ENCODE measurements around the gene ZGPAT. TPM values are rescaled to one million over a fixed set of nuclear protein-coding genes. Genes with fewer than 3 reads are reported as not detected.

ZGPAT gene
- 24.0 to 30.5 TPM (median 27.2 TPM) in 5 replicates for total RNA-seq (2022; extraction: Qiagen RNA extraction; ENCODE audit: low read depth)

GRCh38 chr20:63707558-63708300, at the start of gene ZGPAT, which contains the start of gene ARFRP1:
ZGPAT (plus strand) TSS chr20:63708039; CDS start chr20:63708581, 542 bp downstream.
ARFRP1 (minus strand) TSS chr20:63707976; CDS start chr20:63707091, 885 bp downstream.

GRCh38 chr20:63696628-63697356, 11.0 kb upstream of the ZGPAT start, which contains the start of gene TNFRSF6B:
TNFRSF6B (plus strand) TSS chr20:63696652; CDS start chr20:63696768, 116 bp downstream.

GRCh38 chr20:63735859-63736718, 28.2 kb downstream of the ZGPAT start, which contains the start of gene LIME1:
LIME1 (plus strand) TSS chr20:63736664; CDS start chr20:63737550, 886 bp downstream.

GRCh38 chr20:63739130-63740069, 31.6 kb downstream of the ZGPAT start, which contains the start of gene SLC2A4RG:
SLC2A4RG (plus strand) TSS chr20:63739776; CDS start chr20:63739913, 137 bp downstream.

Other genes starting within 250 kb of the ZGPAT start
- 0.47 to 0.86 TPM (median 0.75 TPM) in 5 replicates for gene KCNQ2, start 235.4 kb upstream of the ZGPAT start, total RNA-seq (2022; extraction: Qiagen RNA extraction; ENCODE audit: low read depth)
- gene EEF1A2, start 209.0 kb upstream of the ZGPAT start, total RNA-seq (2022; extraction: Qiagen RNA extraction; ENCODE audit: low read depth) = 128 to 177 TPM (median 145 TPM) in 5 replicates
- 248 to 342 TPM (median 288 TPM) in 5 replicates for gene PPDPF, start 187.3 kb upstream of the ZGPAT start, total RNA-seq (2022; extraction: Qiagen RNA extraction; ENCODE audit: low read depth)
- gene PTK6, start 170.7 kb upstream of the ZGPAT start, total RNA-seq (2022; extraction: Qiagen RNA extraction; ENCODE audit: low read depth) = 2.1 to 3.1 TPM (median 2.5 TPM) in 5 replicates
- 0.06 TPM in 1 of 5 replicates, not detected in the others for gene SRMS, start 160.3 kb upstream of the ZGPAT start, total RNA-seq (2022; extraction: Qiagen RNA extraction; ENCODE audit: low read depth)
- 0.07 to 0.20 TPM (median 0.16 TPM) in 5 replicates for gene FNDC11, start 153.9 kb upstream of the ZGPAT start, total RNA-seq (2022; extraction: Qiagen RNA extraction; ENCODE audit: low read depth)
- 7.3 to 11.0 TPM (median 9.5 TPM) in 5 replicates for gene HELZ2, start 133.8 kb upstream of the ZGPAT start, total RNA-seq (2022; extraction: Qiagen RNA extraction; ENCODE audit: low read depth)
- gene GMEB2, start 80.9 kb upstream of the ZGPAT start, total RNA-seq (2022; extraction: Qiagen RNA extraction; ENCODE audit: low read depth) = 8.9 to 12.1 TPM (median 11.2 TPM) in 5 replicates
- 7.5 to 11.4 TPM (median 9.0 TPM) in 5 replicates for gene STMN3, start 54.6 kb upstream of the ZGPAT start, total RNA-seq (2022; extraction: Qiagen RNA extraction; ENCODE audit: low read depth)
- 5.3 to 8.8 TPM (median 7.0 TPM) in 5 replicates for gene RTEL1, start 49.7 kb upstream of the ZGPAT start, total RNA-seq (2022; extraction: Qiagen RNA extraction; ENCODE audit: low read depth)
- gene TNFRSF6B, start 11.4 kb upstream of the ZGPAT start, total RNA-seq (2022; extraction: Qiagen RNA extraction; ENCODE audit: low read depth) = 0.81 to 1.1 TPM (median 1.0 TPM) in 4 of 5 replicates, not detected in the other
- 27.9 to 37.6 TPM (median 32.6 TPM) in 5 replicates for gene ARFRP1, start 63 bp upstream of the ZGPAT start, total RNA-seq (2022; extraction: Qiagen RNA extraction; ENCODE audit: low read depth)
- gene LIME1, start 28.6 kb downstream of the ZGPAT start, total RNA-seq (2022; extraction: Qiagen RNA extraction; ENCODE audit: low read depth) = 3.4 to 11.6 TPM (median 8.1 TPM) in 5 replicates
- gene SLC2A4RG, start 31.7 kb downstream of the ZGPAT start, total RNA-seq (2022; extraction: Qiagen RNA extraction; ENCODE audit: low read depth) = 60.9 to 99.3 TPM (median 87.7 TPM) in 5 replicates
- 0.50 to 0.94 TPM (median 0.77 TPM) in 5 replicates for gene ZBTB46, start 123.2 kb downstream of the ZGPAT start, total RNA-seq (2022; extraction: Qiagen RNA extraction; ENCODE audit: low read depth)
- gene ABHD16B, start 153.5 kb downstream of the ZGPAT start, total RNA-seq (2022; extraction: Qiagen RNA extraction; ENCODE audit: low read depth) = 0.05 TPM in 1 of 5 replicates, not detected in the others
- gene TPD52L2, start 157.2 kb downstream of the ZGPAT start, total RNA-seq (2022; extraction: Qiagen RNA extraction; ENCODE audit: low read depth) = 119 to 136 TPM (median 132 TPM) in 5 replicates
- 26.4 to 31.6 TPM (median 31.2 TPM) in 5 replicates for gene DNAJC5, start 187.1 kb downstream of the ZGPAT start, total RNA-seq (2022; extraction: Qiagen RNA extraction; ENCODE audit: low read depth)
- gene UCKL1, start 248.4 kb downstream of the ZGPAT start, total RNA-seq (2022; extraction: Qiagen RNA extraction; ENCODE audit: low read depth) = 22.8 to 34.9 TPM (median 29.4 TPM) in 5 replicates

All from A549 treated with DMSO at 1 μM for 4 hours (cell line).